Ectodermal cell (in vitro differentiated cells): ENCODE data around the gene ZDHHC5.
A peak's percentile ranks its signal among the peaks of the same experiment; 100 is the strongest.
"Not testable (repeated sequence)": the region's sequence is repeated elsewhere in the genome, so short reads cannot be mapped to it uniquely, and the experiment has no call there.

Source experiments
- H3K27ac ChIP-seq: 2 replicates; pipeline ENCODE4 v1.7.0; 2013; ENCODE audit warnings: mild to moderate bottlenecking, low read depth, low read length; ENCODE audit not compliant: insufficient read depth, poor library complexity, severe bottlenecking
- H3K27me3 ChIP-seq: 2 replicates; pipeline ENCODE4 v1.7.0; 2013; ENCODE audit warnings: mild to moderate bottlenecking, low read length; ENCODE audit not compliant: insufficient read depth, control insufficient read depth, poor library complexity, severe bottlenecking
- H3K36me3 ChIP-seq: one replicate; pipeline ENCODE4 v1.7.0; 2013; ENCODE audit warnings: low read length; ENCODE audit not compliant: control insufficient read depth, insufficient read depth
- H3K4me1 ChIP-seq: one replicate; pipeline ENCODE4 v1.7.0; 2013; ENCODE audit warnings: low read length; ENCODE audit not compliant: control insufficient read depth, insufficient read depth
- H3K4me3 ChIP-seq: 2 replicates; pipeline ENCODE4 v1.7.0; 2013; ENCODE audit warnings: low read depth, low read length, control low read depth; ENCODE audit not compliant: insufficient read depth
- H3K9me3 ChIP-seq: 2 replicates; pipeline ENCODE4 v1.7.0; 2013; ENCODE audit warnings: mild to moderate bottlenecking, low read length, moderate library complexity; ENCODE audit not compliant: control insufficient read depth
- WGBS, 2 experiments: methylation state at CpG; one replicate each; pipeline ENCODE4 v1.1.7; 2013; ENCODE audit warnings: missing lambda C conversion rate in 2 of 2; 5-methylcytosine and 5-hydroxymethylcytosine counted together

ZDHHC5 gene

GRCh38 chr11:57699813-57700212, 31.9 kb downstream of the ZDHHC5 start:
- Histone ChIP-seq H3K4me1 (no peaks in the 10 kb centered on the region), H3K36me3 (peaks cover 50% of the 10 kb centered on the region), H3K9me3 (no peaks in the 10 kb centered on the region), H3K27me3 (no peaks in the 10 kb centered on the region), H3K27ac (no peak overlapping the region), H3K4me3 (no peak overlapping the region)
- WGBS, 2 experiments: 94% methylated on average over 10 of the region's 10 CpGs

GRCh38 chr11:57700425-57700824, 32.5 kb downstream of the ZDHHC5 start:
- Histone ChIP-seq H3K4me1 (no peaks in the 10 kb centered on the region), H3K4me3 (no peak overlapping the region), H3K27me3 (no peaks in the 10 kb centered on the region), H3K9me3 (no peaks in the 10 kb centered on the region), H3K36me3 (peaks cover 46% of the 10 kb centered on the region), H3K27ac (no peak overlapping the region)
- 89 to 96% methylated on average over 3 of the region's 3 CpGs for WGBS, 2 experiments

- Histone ChIP-seq H3K27me3 (no peaks in the 10 kb centered on the region), H3K9me3 (no peaks in the 10 kb centered on the region), H3K4me3 (no peak overlapping the region), H3K36me3 (peaks cover 35% of the 10 kb centered on the region), H3K4me1 (no peaks in the 10 kb centered on the region), H3K27ac (no peak overlapping the region)
- 98 to 99% methylated on average over 4 of the region's 4 CpGs for WGBS, 2 experiments
Measured at GRCh38 chr11:57703341-57703740, 35.4 kb downstream of the ZDHHC5 start.

GRCh38 chr11:57704932-57705331, 37.0 kb downstream of the ZDHHC5 start:
- H3K9me3 ChIP-seq: no peaks in the 10 kb centered on the region
- H3K4me3 ChIP-seq: no peak overlapping the region
- no peaks in the 10 kb centered on the region for H3K27me3 ChIP-seq
- H3K4me1 ChIP-seq: no peaks in the 10 kb centered on the region
- no peak overlapping the region for H3K27ac ChIP-seq
- peaks cover 19% of the 10 kb centered on the region for H3K36me3 ChIP-seq
- whole genome bisulfite sequencing, 2 experiments: 68 to 87% methylated on average over 4 to 6 of the region's 6 CpGs

GRCh38 chr11:57705432-57705831, 37.5 kb downstream of the ZDHHC5 start:
- H3K9me3 ChIP-seq, H3K27ac ChIP-seq, H3K27me3 ChIP-seq, H3K4me1 ChIP-seq, H3K4me3 ChIP-seq: not testable (repeated sequence)
- WGBS, 2 experiments: 89 to 96% methylated on average over 7 to 8 of the region's 8 CpGs
- peaks cover 17% of the 10 kb centered on the region for H3K36me3 ChIP-seq

GRCh38 chr11:57709802-57710367, 42.0 kb downstream of the ZDHHC5 start:
- no peaks in the 10 kb centered on the region for H3K36me3 ChIP-seq
- no peaks in the 10 kb centered on the region for H3K27me3 ChIP-seq
- peaks cover 8% of the 10 kb centered on the region for H3K4me1 ChIP-seq
- no peak overlapping the region for H3K4me3 ChIP-seq
- WGBS, 2 experiments: 94 to 95% methylated on average over 5 of the region's 5 CpGs
- no peak overlapping the region for H3K27ac ChIP-seq
- no peaks in the 10 kb centered on the region for H3K9me3 ChIP-seq

GRCh38 chr11:57711414-57712255, 43.7 kb downstream of the ZDHHC5 start, which contains the start of gene MED19:
Gene MED19, minus strand, starts transcription at chr11:57712215. Its CDS starts 36 bp downstream, at chr11:57712179.
- Histone ChIP-seq H3K4me1 (peaks cover 8% of the 10 kb centered on the region), H3K4me3 (peak within 1 kb of the TSS; percentile 100), H3K27ac (peak within 1 kb of the TSS; percentile 92), H3K27me3 (no peaks in the 10 kb centered on the region), H3K36me3 (no peaks in the 10 kb centered on the region), H3K9me3 (no peaks in the 10 kb centered on the region)
- 11 to 12% methylated on average over 51 of the region's 51 CpGs for WGBS, 2 experiments

GRCh38 chr11:57712256-57713150, 44.6 kb downstream of the ZDHHC5 start, which contains the start of gene TMX2:
Gene TMX2, plus strand, starts transcription at chr11:57712593. Its CDS starts 26 bp downstream, at chr11:57712619.
- WGBS, 2 experiments: 0% methylated on average over 53 of the region's 53 CpGs
- H3K4me3 ChIP-seq: peak within 1 kb of the TSS; percentile 100
- H3K4me1 ChIP-seq: peaks cover 8% of the 10 kb centered on the region
- H3K27me3 ChIP-seq: no peaks in the 10 kb centered on the region
- H3K9me3 ChIP-seq: no peaks in the 10 kb centered on the region
- H3K36me3 ChIP-seq: no peaks in the 10 kb centered on the region
- peak within 1 kb of the TSS; percentile 92 for H3K27ac ChIP-seq

- peak overlapping the region; percentile 100 for H3K4me3 ChIP-seq
- H3K36me3 ChIP-seq: peaks cover 7% of the 10 kb centered on the region
- H3K27me3 ChIP-seq: no peaks in the 10 kb centered on the region
- peaks cover 8% of the 10 kb centered on the region for H3K4me1 ChIP-seq
- H3K27ac ChIP-seq: no peak overlapping the region
- no peaks in the 10 kb centered on the region for H3K9me3 ChIP-seq
- 99 to 100% methylated on average over 2 of the region's 2 CpGs for WGBS, 2 experiments
Measured at GRCh38 chr11:57713835-57714234, 45.9 kb downstream of the ZDHHC5 start.

GRCh38 chr11:57716726-57717125, 48.8 kb downstream of the ZDHHC5 start:
- 94 to 95% methylated on average over 18 to 25 of the region's 34 CpGs for WGBS, 2 experiments
- H3K9me3 ChIP-seq, H3K27ac ChIP-seq, H3K4me3 ChIP-seq, H3K27me3 ChIP-seq, H3K36me3 ChIP-seq, H3K4me1 ChIP-seq: not testable (repeated sequence)
